HG02678 (cell line): Measurements from ENCODE around the gene S100A4.
A peak's percentile ranks its signal among the peaks of the same experiment; 100 is the strongest.
"Not testable (repeated sequence)": the region's sequence is repeated elsewhere in the genome, so short reads cannot be mapped to it uniquely, and the experiment has no call there.

Experiments
- ATAC-seq: cut with Tn5 transposase; IDR thresholded peaks from one replicate; pipeline ENCODE4 v1.9.1; 2021; ENCODE audit warnings: mild to moderate bottlenecking, moderate library complexity; ENCODE audit not compliant: unreplicated experiment

The S100A4 gene

GRCh38 chr1:153535242-153536011 lies 10.2 kb downstream of the S100A4 start, which contains the start of gene S100A6:
Gene S100A6, minus strand, starts transcription at chr1:153535991. Its CDS starts 652 bp downstream, at chr1:153535339.
- peak; percentile 28 for ATAC-seq

DNA sequence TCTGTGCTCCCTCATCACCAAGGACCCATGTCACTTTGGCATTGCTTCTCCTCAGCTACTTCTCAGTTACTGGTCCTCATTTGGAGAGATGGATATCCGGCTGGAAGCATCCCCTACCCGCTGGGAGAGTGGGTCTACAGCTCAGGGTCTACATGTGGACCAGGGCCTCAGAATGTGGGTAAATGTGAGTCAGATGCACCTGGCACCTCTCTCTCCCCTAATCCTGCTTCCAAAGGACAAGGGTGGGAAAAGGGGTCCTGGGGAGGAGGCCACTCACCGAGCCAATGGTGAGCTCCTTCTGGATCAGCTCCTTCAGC lies 10.7 kb downstream of the S100A4 start:
- ATAC-seq: no peak

DNA sequence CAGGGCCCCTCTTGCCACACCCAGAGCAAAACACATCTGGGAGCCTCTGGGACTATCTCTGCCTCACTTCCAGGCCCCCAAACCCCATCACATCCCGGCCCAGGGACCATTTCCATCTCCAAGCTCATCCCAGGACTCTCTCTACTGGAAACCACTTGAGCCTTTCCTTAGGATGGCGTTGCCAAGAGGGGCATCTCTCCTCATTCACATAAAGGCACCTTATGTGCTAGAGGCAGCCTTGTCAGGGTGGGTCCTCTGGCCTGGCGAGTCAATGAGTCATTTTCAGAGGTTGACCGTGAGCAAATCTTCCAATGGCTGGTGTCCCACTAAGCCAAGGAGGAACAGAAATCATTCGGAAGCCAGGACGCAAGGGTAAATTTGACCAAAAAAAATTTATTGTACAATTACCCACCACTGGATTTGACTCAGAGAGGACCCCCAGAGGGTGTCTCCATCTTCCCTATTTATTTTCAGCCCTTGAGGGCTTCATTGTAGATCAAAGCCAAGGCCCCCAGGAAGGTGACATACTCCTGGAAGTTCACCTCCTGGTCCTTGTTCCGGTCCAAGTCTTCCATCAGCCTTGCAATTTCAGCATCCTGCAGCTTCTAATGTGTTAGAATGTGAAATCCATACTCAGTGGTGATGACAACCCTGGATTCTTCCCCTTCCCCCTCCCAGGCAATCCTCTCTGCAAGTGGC lies 11.2 kb downstream of the S100A4 start:
- no peak for ATAC-seq

DNA sequence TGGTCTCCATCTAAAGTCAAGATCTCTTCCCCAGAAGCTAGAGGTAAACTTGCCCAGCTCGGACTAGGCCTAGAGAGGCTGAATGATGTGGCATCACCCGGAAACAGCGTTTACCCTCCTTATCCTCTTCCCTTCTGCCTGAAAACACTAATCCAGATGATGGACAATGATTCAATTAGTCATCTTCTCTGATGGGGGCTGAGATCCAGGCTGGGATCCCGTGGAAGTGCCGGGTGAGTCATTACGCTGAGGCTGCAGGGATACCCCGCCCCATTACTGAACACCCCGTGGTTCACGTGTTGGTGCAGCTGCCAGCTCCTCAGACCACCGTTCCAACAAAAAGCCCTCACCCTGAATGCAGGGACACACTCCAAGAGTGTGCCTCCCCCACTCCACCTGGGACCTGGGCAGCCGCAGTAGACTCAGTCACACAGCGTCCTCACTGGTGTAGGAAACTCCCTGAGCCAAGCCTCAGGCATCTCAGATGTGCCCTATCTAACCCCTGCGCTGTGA lies 11.9 kb downstream of the S100A4 start:
- no peak for ATAC-seq

DNA sequence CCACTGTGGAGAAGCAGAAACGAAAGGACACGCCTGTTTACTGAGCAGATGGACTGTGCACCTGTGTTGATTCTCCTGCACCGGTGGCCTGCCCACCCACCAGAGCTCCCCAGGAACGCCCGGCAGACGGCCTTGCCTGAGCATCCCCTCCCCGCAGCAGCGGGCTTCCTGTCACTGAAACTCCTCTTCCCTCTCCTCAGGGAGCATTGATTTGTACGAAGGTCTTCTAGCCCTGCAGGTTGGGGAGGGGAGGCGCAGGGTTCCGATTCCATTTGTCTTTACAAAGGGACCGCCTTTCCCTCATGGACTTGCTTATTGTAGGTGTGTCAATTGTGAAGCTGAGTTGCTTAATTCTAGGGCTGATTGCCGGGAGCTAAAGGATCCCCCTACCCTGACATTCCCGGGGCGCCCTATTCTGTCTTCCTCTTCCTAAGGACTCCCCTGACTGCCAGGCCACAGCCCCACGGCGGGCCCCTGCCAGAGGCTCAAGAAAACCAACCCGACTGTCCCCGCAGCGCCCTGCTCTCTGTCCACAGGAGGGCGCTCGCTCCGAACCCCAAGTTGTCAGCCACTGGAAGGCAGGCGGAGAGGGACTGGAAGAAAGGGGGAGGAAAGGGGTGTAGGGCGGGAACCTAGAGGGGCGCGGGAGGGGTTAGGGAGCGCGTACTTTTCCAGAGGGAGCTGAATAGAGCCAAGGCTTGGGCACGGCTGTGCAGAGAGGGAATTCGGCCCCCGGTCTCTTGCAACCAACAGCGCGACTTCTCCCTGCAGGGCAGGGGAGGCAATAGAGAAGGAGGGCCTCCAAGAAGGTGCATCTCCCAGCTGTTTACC lies 12.6 kb downstream of the S100A4 start:
- no peak for ATAC-seq

DNA sequence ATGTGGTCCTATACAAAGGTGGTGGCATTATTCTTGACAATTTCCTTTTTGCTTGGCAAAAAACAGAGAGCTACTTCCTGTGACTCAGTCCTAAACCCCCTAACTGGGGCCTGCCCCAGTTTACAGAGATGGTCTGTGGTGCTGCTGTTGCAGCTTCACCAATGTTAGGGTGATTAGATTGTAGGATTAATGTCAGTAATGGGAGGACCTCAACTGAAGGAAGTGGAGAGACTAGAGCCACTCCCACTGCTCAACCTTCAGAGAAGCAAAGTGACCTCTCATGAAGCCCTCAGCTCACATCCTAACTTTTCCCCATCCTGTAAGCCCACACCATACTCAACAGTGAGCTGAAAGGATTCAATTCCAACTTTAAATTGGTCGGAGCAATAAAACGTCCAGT lies 13.4 kb downstream of the S100A4 start:
- ATAC-seq: no peak

GRCh38 chr1:153531638-153532037 lies 14.0 kb downstream of the S100A4 start:
- ATAC-seq: no peak

GRCh38 chr1:153527683-153528040 lies 17.9 kb downstream of the S100A4 start:
- ATAC-seq: no peak

DNA sequence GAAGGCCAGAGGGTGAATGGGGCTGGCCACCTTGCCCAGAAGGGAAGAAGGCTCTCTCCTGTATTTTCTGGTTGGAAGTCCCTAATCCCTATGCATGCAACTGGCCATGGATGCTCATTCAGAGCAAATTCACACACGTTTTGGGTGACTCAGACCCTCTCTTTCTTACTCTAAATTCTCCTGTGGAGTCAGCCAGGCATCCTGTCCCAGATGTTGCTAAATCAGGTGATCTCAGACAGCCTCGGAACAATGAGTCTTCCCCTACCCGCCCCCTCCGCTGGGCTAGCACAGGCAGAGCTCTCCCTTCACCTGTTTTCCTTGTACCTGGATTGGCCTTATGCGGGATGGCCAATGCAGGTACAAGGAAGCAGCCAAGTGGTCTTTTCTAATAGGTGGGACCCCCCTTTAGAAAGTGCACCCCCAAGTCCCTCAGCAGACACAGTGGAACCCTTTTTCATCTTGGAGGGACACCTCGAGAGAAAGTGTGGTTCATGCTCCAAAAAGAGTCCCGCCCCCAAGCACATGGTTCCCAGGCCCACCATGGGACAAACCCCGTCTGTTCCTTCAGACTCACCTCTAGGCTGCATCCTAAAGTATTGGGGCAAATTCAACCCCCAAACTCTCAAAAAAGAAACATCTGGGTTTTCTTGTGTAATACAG lies 18.5 kb downstream of the S100A4 start:
- ATAC-seq: no peak

DNA sequence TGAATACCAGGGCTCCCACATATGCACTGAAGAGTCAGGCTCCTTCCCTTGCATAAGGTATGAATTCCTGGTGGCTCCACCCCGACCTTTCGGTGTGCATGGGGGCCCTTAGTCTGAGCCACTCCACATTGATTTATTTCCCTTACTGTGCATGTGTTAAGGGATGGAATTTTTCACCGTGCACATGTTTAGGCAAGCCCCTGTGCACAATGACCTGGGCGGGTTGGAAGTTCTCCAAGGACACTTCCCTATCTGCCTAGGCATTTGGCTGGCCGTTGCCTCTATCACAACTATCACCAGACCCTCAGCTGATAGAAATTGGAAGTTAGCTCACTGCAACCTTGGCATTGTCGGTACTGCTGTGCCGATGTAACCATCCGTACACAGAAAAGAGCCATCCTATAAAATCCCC lies 19.5 kb downstream of the S100A4 start:
- ATAC-seq: no peak

GRCh38 chr1:153525088-153525728 lies 20.4 kb downstream of the S100A4 start:
- no peak for ATAC-seq

DNA sequence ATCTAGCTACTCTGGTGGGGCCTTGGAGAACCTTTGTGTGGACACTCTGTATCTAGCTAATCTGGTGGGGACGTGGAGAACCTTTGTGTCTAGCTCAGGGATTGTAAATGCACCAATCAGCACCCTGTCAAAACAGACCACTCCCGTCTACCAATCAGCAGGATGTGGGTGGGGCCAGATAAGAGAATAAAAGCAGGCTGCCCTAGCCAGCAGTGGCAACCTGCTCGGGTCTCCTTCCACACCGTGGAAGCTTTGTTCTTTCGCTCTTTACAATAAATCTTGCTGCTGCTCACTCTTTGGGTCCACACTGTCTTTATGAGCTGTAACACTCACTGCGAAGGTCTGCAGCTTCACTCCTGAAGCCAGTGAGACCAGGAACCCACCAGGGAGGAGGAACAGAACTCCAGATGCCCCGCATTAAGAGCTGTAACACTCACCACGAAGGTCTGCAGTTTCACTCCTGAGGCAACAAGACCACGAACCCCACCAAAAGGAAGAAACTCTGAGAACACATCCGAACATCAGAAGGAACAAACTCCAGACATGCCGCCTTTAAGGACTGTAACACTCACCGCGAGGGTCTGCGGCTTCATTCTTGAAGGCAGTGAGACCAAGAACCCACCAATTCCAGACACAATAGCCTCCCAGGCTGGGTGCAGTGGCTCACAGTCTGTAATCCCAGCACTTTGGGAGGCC lies 23.1 kb downstream of the S100A4 start:
- not testable (repeated sequence) for ATAC-seq

- ATAC-seq: not testable (repeated sequence)
These were observed 23.8 kb downstream of the S100A4 start for GRCh38 chr1:153521808-153522207.

DNA sequence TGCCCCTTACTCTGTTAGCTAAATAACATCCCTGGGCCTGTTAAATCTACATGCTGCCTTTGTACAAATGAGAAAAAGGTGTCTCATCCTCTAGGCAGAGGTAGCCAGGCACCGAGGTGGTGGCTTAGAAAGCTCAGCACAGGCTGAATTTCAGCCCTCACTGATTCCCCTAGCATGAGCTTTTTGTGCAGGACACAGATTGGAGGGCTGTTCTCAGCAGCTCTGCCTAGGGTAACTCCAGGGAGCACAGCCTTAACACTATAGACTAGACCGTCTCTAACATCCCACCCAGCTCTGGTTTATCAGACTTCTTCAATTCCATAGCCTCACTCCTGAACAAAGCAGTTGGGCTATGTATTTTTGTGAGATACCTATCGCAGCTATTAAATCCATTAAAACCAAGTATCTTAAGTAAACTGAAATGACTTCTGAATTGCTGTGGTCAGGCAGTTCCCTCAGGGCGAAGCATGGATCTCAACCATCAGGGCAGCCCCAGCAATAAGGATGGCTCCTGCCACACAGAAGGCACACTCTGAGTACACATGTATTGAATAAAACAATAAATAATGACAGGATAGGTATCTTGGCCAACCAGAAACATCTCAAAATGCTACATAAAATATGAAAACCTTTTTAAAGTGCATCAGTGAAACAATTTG lies 24.7 kb downstream of the S100A4 start:
- ATAC-seq: no peak

DNA sequence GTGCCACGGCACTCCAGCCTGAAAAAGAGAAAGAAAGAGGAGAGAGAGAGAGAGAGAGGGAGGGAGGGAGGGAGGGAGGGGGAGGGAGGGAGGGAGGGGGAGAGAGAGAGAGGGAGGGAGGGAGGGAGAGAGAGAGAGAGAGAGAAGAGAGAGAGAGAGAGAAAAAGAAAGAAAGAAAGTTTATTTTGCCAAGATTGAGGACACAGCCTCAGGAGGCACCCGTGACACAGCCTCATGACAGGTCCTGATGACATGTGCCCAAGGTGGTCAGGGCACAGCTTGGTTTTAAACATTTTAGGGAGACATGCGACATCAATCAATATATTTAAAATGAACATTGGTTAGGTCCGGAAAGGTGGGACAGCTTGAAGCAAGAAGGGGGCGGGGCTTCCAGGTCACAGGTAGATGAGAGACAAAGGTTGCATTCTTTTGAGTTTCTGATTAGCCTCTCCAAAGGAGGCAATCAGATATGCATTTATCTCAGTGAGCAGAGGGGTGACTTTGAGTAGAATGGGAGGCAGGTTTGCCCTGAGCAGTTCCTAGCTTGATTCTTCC lies 25.4 kb downstream of the S100A4 start:
- not testable (repeated sequence) for ATAC-seq

GRCh38 chr1:153519242-153519641 lies 26.4 kb downstream of the S100A4 start:
- ATAC-seq: no peak

GRCh38 chr1:153515504-153516394 lies 29.9 kb downstream of the S100A4 start:
- no peak for ATAC-seq

- ATAC-seq: no peak
These were observed 31.9 kb downstream of the S100A4 start for GRCh38 chr1:153513666-153514065.
